Epidermal melanocyte (primary cell): ENCODE measurements around the gene ANKRD53.
"Not testable (repeated sequence)": the region's sequence is repeated elsewhere in the genome, so short reads cannot be mapped to it uniquely, and the experiment has no call there.

Experiments used
- DNase-seq: peaks from one replicate; pipeline ENCODE4 v3.0.0; 2011; ENCODE audit warnings: low spot score; ENCODE audit not compliant: insufficient read length

The ANKRD53 gene

GRCh38 chr2:71006323-71006722 lies 27.9 kb downstream of the ANKRD53 start:
- DNase-seq = no peak

GRCh38 chr2:71006955-71007799 lies 28.7 kb downstream of the ANKRD53 start:
- no peak for DNase-seq

DNA sequence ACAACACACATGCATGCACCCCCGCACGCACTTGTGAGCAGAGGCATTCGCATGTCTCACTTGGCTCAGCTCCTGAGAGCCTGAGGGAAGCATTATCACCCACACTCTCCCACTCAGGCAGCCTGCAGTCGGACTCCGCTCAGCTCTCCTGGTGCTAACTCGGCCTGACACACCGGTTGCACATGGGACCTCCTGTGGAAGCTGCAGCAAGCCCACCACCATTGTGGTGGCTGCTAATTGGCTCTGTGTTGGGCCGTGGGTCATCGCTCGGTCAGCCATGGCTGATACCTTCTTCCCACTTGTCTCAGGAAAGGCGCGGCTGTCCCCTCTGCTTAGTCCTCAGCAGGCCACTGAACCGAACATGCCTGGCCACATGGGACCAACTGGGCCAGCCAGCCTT lies 29.9 kb downstream of the ANKRD53 start:
- no peak for DNase-seq

- not testable (repeated sequence) for DNase-seq
Observed at GRCh38 chr2:71011786-71012185, 33.4 kb downstream of the ANKRD53 start.

DNA sequence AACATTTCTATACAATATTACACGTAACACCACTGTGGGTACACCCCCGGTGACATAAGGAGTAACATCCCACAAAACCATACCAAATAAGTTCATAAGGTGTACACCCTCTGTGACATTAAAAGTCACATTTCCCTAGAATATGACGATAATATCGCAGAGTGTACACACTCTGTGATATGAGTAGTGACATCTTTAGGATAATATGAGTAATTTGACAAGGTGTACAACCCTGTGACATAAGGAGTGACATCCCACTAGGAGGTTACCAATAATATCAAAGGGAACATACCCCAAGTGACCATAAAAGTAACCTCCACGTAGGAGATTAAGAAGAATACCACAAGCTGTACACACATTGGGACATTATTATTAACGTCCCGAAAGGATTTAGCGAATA lies 40.2 kb downstream of the ANKRD53 start:
- no peak for DNase-seq

GRCh38 chr2:71019989-71020388 lies 41.6 kb downstream of the ANKRD53 start:
- not testable (repeated sequence) for DNase-seq

- DNase-seq = not testable (repeated sequence)
Observed at GRCh38 chr2:71021394-71021793, 43.0 kb downstream of the ANKRD53 start.

GRCh38 chr2:71023553-71024243 lies 45.3 kb downstream of the ANKRD53 start:
- not testable (repeated sequence) for DNase-seq
